ENCODE data around the gene APLP2. TPM values are rescaled to one million over a fixed set of nuclear protein-coding genes. Genes with fewer than 3 reads are reported as not detected.

Gene APLP2
- total and polyA plus RNA-seq, 8 donors, result 41.1 to 563 (median 147) TPM

DNA sequence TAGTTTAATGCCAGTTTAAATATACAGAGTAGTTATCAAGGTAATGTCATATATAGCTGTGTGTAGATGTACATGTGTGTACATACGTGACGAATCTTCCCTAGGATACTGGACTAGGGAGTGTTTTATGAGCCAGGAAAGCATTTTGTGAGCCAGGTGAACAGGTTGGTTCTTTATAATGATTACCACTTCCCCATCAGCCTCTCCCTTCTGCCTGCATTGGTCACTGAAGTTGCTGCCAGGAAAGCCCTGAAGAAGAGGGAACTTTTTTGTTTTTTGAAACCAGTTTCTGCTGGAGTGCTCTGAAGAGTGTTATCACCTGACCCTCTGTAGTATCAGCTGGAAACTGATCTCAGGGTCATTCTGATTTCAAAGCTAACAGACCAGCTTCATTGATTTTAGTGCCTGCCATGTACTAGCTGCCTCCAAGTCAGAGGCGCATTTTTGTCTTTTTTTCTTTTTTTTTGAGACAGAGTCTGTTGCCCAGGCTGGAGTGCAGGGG is 75.7 kb downstream of the APLP2 start:
- DNase-seq, result peak in 1 of 2 donors; percentile 65
- peak overlapping the region in 4 of 5 donors; percentile 38 to 82 (median 72) for H3K27ac ChIP-seq
- TF ChIP-seq EP300 (IDR thresholded peaks at IDR 0.05), result no peak
- TF ChIP-seq, protein P1, sequence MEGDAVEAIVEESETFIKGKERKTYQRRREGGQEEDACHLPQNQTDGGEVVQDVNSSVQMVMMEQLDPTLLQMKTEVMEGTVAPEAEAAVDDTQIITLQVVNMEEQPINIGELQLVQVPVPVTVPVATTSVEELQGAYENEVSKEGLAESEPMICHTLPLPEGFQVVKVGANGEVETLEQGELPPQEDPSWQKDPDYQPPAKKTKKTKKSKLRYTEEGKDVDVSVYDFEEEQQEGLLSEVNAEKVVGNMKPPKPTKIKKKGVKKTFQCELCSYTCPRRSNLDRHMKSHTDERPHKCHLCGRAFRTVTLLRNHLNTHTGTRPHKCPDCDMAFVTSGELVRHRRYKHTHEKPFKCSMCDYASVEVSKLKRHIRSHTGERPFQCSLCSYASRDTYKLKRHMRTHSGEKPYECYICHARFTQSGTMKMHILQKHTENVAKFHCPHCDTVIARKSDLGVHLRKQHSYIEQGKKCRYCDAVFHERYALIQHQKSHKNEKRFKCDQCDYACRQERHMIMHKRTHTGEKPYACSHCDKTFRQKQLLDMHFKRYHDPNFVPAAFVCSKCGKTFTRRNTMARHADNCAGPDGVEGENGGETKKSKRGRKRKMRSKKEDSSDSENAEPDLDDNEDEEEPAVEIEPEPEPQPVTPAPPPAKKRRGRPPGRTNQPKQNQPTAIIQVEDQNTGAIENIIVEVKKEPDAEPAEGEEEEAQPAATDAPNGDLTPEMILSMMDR (IDR thresholded peaks at IDR 0.05), result no peak
- no peak for TF ChIP-seq POLR2AphosphoS5 (IDR thresholded peaks at IDR 0.05)
- no peak for TF ChIP-seq POLR2A (IDR thresholded peaks at IDR 0.05)
- H3K27me3 ChIP-seq, result no peaks in the 10 kb centered on the region
- H3K4me3 ChIP-seq, result no peak overlapping the region
- peaks cover 7 to 61% (median 47%) of the 10 kb centered on the region in 4 donors for H3K36me3 ChIP-seq
- intact Hi-C loops (cut with DNase I; ENCODE audit: low total_unique reads), result no loop called here
- H3K4me1 ChIP-seq, result peaks cover 12 to 62% (median 29%) of the 10 kb centered on the region in 4 donors
- no peaks in the 10 kb centered on the region for H3K9me3 ChIP-seq
- 54 to 67% (median 60%) methylated on average over 3 of the region's 3 CpGs for WGBS, 5 donors

DNA sequence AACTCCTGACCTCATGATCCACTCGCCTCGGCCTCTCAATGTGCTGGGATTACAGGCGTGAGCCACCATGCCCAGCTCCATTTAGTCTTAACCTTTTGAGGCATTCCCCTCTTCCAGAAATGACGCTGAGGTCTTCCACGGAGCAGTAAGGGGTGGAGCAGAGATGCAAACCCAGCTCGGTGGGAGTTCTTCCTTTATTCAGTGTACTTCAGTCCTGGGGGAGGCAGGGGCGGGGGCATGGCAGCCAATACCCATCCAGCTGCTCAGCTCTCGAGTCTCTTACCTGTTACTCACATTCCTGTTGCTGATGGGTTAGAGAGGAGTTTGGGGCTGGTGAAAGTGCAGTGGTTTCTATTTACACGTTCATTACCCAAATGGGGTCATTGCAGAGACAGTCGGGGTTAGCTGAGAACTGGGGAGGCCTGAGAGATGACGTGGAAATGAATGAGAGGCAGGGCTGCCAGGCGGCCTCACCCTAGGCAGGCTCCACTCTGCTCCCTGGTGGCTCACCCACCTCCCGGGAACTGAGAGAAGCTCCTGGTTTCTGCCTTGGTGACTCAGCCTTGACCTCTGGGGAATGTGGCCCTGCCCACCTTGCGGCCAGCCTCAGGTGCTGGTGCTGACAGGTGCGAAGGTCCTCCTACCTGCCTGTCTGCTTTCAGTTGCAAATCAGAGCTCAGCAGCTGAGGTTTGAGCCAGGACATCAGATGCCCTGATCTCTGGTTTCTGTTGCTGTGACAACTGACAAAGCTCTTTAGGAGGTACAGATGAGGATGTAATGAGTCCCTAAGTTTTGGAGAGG is 76.5 kb downstream of the APLP2 start:
- H3K4me1 ChIP-seq, result peaks cover 12 to 62% (median 29%) of the 10 kb centered on the region in 4 donors
- no peaks in the 10 kb centered on the region for H3K27me3 ChIP-seq
- no peak for TF ChIP-seq EP300 (IDR thresholded peaks at IDR 0.05)
- peak in 2 of 3 donors; percentile 47 to 79 for TF ChIP-seq POLR2AphosphoS5 (IDR thresholded peaks at IDR 0.05)
- TF ChIP-seq, protein P1 (IDR thresholded peaks at IDR 0.05), result peak in 2 of 7 experiments; percentile 18 to 23
- TF ChIP-seq POLR2A (IDR thresholded peaks at IDR 0.05), result no peak
- intact Hi-C loops (cut with DNase I; ENCODE audit: low total_unique reads), result no loop called here
- WGBS, 5 donors, result 51 to 63% (median 58%) methylated on average over 15 of the region's 15 CpGs
- H3K27ac ChIP-seq, result peak overlapping the region; percentile 62 to 82 (median 69)
- H3K9me3 ChIP-seq, result no peaks in the 10 kb centered on the region
- peak; percentile 82 to 92 for DNase-seq
- H3K4me3 ChIP-seq, result no peak overlapping the region
- peaks cover 5 to 53% (median 39%) of the 10 kb centered on the region in 4 donors for H3K36me3 ChIP-seq

DNA sequence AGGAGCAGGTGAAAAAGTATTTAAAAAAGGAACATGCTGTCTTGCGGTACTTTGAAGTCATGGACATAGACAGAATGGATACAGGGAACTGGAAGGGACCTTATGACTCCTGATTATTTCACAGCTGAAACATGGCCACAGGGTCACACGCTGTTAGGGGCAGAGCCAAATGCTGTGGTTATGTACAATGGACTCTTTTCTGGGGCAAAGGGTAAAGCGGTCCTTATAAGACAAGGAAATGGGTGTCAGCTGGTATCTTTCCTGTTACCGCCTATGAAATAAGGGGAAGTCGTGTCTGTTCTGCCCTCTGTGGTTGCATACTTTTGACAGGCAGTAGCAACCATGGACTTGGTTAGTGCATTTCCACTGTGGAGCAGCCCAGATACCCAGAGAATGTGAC is 77.1 kb downstream of the APLP2 start:
- peak in 1 of 2 donors; percentile 78 for DNase-seq
- H3K27ac ChIP-seq, result peak overlapping the region; percentile 62 to 82 (median 69)
- intact Hi-C loops (cut with DNase I; ENCODE audit: low total_unique reads), result no loop called here
- TF ChIP-seq POLR2AphosphoS5 (IDR thresholded peaks at IDR 0.05) (peak in 1 of 3 donors; percentile 29), POLR2A (IDR thresholded peaks at IDR 0.05) (no peak)
- TF ChIP-seq, protein P1 (IDR thresholded peaks at IDR 0.05), result no peak
- H3K36me3 ChIP-seq, result peaks cover 3 to 47% (median 33%) of the 10 kb centered on the region in 4 donors
- H3K9me3 ChIP-seq, result no peaks in the 10 kb centered on the region
- WGBS, 5 donors, result 38 to 54% (median 44%) methylated on average over 5 of the region's 5 CpGs
- H3K4me3 ChIP-seq, result no peak overlapping the region
- no peaks in the 10 kb centered on the region for H3K27me3 ChIP-seq
- peaks cover 12 to 58% (median 29%) of the 10 kb centered on the region in 4 donors for H3K4me1 ChIP-seq

DNA sequence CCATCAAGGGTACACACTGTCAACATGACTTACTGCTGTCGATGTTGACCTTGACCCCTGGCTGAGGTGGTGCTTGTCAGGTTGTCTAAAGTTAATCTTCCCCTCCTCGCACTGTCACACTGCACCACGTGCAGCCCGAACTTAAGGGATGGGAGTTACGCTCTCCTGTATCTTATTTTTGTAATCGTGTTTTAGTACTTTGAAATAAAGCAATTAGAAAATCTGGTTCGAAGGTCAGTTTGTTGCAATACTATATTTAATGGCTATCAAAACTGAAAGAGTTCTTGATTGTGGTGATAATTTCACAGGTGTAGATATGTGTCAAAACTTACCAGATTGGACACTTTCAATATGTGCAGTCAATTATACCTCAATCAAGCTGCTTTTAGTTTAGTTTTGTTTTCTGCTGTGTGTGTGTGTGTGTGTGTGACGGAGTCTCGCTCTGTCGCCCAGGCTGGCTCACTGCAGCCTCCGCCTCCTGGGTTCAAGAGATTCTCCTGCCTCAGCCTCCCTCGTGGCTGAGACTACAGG is 79.2 kb downstream of the APLP2 start:
- Histone ChIP-seq H3K9me3 (no peaks in the 10 kb centered on the region), H3K4me3 (no peak overlapping the region), H3K36me3 (peaks cover 0 to 26% (median 12%) of the 10 kb centered on the region in 4 donors), H3K27me3 (no peaks in the 10 kb centered on the region), H3K4me1 (peaks cover 12 to 39% (median 24%) of the 10 kb centered on the region in 4 donors), H3K27ac (no peak overlapping the region)
- TF ChIP-seq, protein P1 (IDR thresholded peaks at IDR 0.05), result no peak
- TF ChIP-seq EP300 (IDR thresholded peaks at IDR 0.05) (no peak), POLR2A (IDR thresholded peaks at IDR 0.05) (no peak)
- 84 to 93% (median 90%) methylated on average over 12 of the region's 12 CpGs for WGBS, 5 donors
- DNase-seq, result no peak
- intact Hi-C loops (cut with DNase I; ENCODE audit: low total_unique reads), result no loop called here
